ENCODE results near the gene NDEL1.

Gene NDEL1

DNA sequence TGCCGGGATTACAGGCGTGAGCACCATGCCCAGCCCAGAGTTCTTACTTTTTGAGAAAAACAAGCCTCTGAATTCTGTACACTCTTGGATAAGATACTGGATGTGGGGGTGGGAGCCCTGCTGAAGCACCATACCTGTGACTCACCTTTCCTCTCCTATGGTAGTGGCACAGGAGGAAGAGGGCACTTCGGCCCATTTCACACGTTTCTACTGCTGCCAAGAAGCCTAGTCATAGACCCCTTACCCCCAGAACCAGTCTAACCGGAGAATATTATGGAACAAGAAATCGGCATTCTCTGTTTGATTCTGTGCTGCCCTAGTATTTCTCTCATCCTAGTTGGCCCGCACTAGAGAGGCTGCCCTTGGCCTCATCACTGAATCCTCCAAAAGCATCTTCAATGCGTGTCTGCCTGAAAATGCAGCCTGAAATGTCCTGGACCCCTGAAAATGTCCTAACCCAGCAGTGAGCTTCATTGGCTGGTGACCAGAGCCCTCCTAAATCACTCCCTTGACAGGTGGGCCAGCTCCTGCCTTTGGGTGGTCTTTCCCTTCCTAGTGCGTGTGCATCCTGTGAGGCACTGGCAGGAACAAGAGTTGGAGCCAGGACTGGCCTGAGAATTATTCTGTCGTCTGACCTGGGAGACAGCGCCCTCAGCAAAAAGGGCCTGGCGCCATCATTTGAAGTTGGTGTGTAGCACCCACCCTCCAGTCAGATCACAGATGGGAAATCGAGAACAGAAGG lies 37.9 kb downstream of the NDEL1 start:
- H3K36me3 ChIP-seq, result peaks cover 53 to 74% (median 65%) of the 10 kb centered on the region in 3 donors

DNA sequence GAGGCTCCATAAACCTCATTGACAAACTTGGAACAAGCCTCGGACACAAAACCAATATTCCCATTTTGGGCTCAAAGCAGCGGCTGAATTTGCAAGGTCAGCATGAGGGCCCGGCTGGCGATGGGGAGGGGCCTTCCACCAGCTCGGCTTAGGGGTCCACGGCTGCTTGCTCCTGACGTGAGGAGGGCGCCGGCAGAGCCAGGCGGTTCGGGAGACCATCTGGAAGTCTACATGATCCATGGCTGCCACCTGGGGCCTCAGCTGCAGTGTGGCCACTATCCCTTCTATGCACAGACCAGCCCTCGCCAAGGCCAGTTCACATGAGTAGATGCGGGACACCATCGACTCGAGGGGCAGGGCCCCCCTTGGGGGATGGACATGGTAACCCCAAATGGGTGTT lies 39.1 kb downstream of the NDEL1 start:
- peak overlapping the region in 1 of 2 donors; percentile 82 for H3K27ac ChIP-seq
- peaks cover 64 to 81% (median 75%) of the 10 kb centered on the region in 3 donors for H3K36me3 ChIP-seq
- peaks cover 0 to 49% (median 20%) of the 10 kb centered on the region in 4 donors for H3K4me1 ChIP-seq
- no peak for DNase-seq
- H3K9me3 ChIP-seq, result no peaks in the 10 kb centered on the region
- no peaks in the 10 kb centered on the region for H3K27me3 ChIP-seq
- no peak overlapping the region for H3K4me3 ChIP-seq
- TF ChIP-seq, protein P1, sequence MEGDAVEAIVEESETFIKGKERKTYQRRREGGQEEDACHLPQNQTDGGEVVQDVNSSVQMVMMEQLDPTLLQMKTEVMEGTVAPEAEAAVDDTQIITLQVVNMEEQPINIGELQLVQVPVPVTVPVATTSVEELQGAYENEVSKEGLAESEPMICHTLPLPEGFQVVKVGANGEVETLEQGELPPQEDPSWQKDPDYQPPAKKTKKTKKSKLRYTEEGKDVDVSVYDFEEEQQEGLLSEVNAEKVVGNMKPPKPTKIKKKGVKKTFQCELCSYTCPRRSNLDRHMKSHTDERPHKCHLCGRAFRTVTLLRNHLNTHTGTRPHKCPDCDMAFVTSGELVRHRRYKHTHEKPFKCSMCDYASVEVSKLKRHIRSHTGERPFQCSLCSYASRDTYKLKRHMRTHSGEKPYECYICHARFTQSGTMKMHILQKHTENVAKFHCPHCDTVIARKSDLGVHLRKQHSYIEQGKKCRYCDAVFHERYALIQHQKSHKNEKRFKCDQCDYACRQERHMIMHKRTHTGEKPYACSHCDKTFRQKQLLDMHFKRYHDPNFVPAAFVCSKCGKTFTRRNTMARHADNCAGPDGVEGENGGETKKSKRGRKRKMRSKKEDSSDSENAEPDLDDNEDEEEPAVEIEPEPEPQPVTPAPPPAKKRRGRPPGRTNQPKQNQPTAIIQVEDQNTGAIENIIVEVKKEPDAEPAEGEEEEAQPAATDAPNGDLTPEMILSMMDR (IDR thresholded peaks at IDR 0.05), result no peak
- intact Hi-C loops (cut with DNase I; ENCODE audit: low total_unique reads), result no loop called here

More for the DNA sequence above, 37.9 kb downstream of the NDEL1 start:
- H3K4me3 ChIP-seq, result no peak overlapping the region
- TF ChIP-seq, protein P1 (IDR thresholded peaks at IDR 0.05), result no peak
- intact Hi-C loops (cut with DNase I; ENCODE audit: low total_unique reads), result no loop called here
- peaks cover 0 to 53% (median 28%) of the 10 kb centered on the region in 4 donors for H3K4me1 ChIP-seq
- peak overlapping the region; percentile 61 to 82 for H3K27ac ChIP-seq
- DNase-seq, result no peak
- no peaks in the 10 kb centered on the region for H3K27me3 ChIP-seq
- no peaks in the 10 kb centered on the region for H3K9me3 ChIP-seq

DNA sequence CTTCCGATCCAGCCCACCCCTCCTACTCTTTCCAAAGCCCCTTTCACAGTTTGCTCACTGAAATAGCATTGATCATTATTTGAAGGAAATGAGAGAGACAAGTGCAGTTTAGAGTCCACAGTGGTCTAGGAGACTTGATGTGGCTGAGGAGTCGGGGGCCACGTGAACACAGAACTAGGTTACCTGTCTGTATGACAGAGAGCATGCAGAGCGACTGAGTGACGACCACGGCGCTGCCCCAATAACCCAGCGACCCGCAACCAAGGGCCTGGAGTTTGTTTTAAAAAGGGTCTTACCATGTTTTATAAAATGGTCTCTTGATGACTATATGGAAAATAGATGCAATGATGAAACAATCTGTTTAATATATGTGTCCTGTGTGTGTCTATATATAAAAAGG lies 39.5 kb downstream of the NDEL1 start:
- intact Hi-C loops (cut with DNase I; ENCODE audit: low total_unique reads), result no loop called here
- Histone ChIP-seq H3K27me3 (no peaks in the 10 kb centered on the region), H3K4me3 (no peak overlapping the region), H3K27ac (peak overlapping the region in 1 of 2 donors; percentile 82), H3K4me1 (peaks cover 0 to 49% (median 18%) of the 10 kb centered on the region in 4 donors), H3K9me3 (no peaks in the 10 kb centered on the region), H3K36me3 (peaks cover 68 to 85% (median 79%) of the 10 kb centered on the region in 3 donors)
- DNase-seq, result no peak
- TF ChIP-seq, protein P1 (IDR thresholded peaks at IDR 0.05), result no peak

DNA sequence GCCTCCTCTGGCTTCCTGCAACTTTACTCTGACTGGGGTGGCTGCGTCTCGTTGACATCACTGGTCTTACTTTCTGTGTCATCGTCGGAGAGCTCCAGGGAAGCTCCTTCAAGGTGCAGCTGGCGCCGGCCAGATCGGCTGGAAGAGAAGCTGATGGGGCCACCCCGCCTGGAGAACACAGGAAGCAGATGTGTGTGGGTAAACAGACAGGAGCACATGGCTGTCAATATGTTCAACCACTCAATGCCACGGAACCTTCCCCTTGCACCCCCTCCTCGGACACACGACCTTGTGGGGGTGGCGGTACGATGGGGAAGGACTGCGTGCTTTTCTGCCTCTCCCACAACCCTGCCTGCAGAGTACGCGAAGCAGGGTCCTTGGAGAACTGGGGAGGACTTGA lies 40.1 kb downstream of the NDEL1 start:
- intact Hi-C loops (cut with DNase I; ENCODE audit: low total_unique reads), result no loop called here
- Histone ChIP-seq H3K9me3 (no peaks in the 10 kb centered on the region), H3K27ac (no peak overlapping the region), H3K27me3 (no peaks in the 10 kb centered on the region), H3K4me1 (peaks cover 0 to 48% (median 15%) of the 10 kb centered on the region in 4 donors), H3K36me3 (peaks cover 73 to 91% (median 84%) of the 10 kb centered on the region in 3 donors), H3K4me3 (no peak overlapping the region)
- TF ChIP-seq, protein P1 (IDR thresholded peaks at IDR 0.05), result no peak
- no peak for DNase-seq

DNA sequence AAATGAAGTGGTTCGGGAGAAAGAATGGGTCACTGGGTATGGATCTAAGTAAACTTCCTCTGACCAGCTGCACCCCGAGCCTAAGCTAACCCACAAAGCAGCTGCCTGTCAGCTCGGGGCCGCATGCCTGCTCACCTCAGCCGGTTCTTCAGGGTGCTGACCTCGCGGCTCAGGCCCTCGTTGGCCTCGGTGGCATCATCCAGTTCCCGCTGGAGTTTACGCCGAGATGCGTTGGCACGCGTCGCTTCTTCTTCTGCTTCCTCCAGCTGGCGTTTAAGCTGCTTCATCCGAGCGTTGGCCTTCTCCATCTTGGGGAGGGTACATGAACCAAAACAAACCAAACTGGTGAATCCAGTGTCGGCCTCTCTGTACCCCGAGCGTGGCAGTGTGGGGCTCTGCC lies 41.1 kb downstream of the NDEL1 start:
- Histone ChIP-seq H3K4me1 (peaks cover 0 to 38% (median 13%) of the 10 kb centered on the region in 4 donors), H3K36me3 (peaks cover 81 to 93% (median 87%) of the 10 kb centered on the region in 3 donors), H3K27me3 (no peaks in the 10 kb centered on the region), H3K27ac (no peak overlapping the region), H3K9me3 (no peaks in the 10 kb centered on the region), H3K4me3 (no peak overlapping the region)
- TF ChIP-seq, protein P1 (IDR thresholded peaks at IDR 0.05), result no peak
- DNase-seq, result no peak
- intact Hi-C loops (cut with DNase I; ENCODE audit: low total_unique reads), result no loop called here
